Measurements from ENCODE around the gene TFDP1. TPM values are rescaled to one million over a fixed set of nuclear protein-coding genes. Genes with fewer than 3 reads are reported as not detected.

The TFDP1 gene
- total and polyA plus RNA-seq, 5 donors from 2014 or later, result 31.1 to 64.3 (median 39.8) TPM

DNA sequence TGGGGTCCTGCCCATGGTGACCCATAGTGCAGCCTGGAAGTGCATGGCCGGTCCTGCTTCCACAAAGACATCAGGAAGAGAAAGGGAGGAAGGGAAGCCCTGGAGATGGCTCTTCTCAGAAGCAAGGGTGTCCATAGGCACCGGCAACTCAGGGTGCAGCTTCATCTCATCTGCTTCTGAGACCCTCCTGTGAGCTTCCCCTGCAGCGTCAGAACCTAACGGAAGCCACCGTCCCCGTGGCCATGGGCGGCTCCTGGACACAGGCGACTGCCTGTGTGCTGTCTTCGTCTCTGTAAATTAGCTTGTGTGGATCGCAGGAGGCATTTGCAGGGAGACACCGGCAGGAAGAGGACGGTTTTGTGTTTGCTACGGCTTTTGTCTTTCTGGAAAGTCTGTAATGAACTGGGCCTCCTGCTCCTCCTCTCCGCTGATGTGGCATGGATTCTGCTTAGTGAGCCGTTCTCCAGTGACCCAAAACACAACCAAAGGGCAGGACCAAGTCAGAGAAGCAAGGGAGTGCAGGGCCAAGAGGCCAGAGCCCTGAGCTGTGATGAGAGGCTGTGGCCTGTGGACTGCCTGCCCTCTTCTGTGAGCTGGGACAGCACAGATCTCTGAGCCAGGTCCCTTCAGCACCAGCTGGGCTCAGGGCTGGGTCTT, 70.9 kb downstream of the TFDP1 start:
- Histone ChIP-seq H3K27ac (ENCODE audit: insufficient read depth, low read length, poor library complexity, severe bottlenecking) (no peak overlapping the region), H3K36me3 (ENCODE audit: control insufficient read depth, insufficient read depth, low read length) (no peaks in the 10 kb centered on the region), H3K4me3 (ENCODE audit: low read depth, low read length) (no peak overlapping the region), H3K4me1 (ENCODE audit: control insufficient read depth, insufficient read depth, low read length, poor library complexity, severe bottlenecking) (no peaks in the 10 kb centered on the region), H3K9me3 (ENCODE audit: control insufficient read depth in 2 of 2, low read length in 2 of 2) (no peaks in the 10 kb centered on the region), H3K27me3 (ENCODE audit: control insufficient read depth, insufficient read depth, low read length) (no peaks in the 10 kb centered on the region)
- Mint-ChIP-seq H3K4me3 (no peak overlapping the region), H3K27me3 (peaks cover 4% of the 10 kb centered on the region), H3K27ac (no peak overlapping the region), H3K4me1 (no peaks in the 10 kb centered on the region), H3K36me3 (no peaks in the 10 kb centered on the region), H3K9me3 (no peaks in the 10 kb centered on the region)
- no peak for ATAC-seq (ENCODE audit: low read depth in 2 of 2)
- DNase-seq, result no peak

- no peaks in the 10 kb centered on the region for H3K36me3 Mint-ChIP-seq
- H3K9me3 ChIP-seq (ENCODE audit: control insufficient read depth in 2 of 2, low read length in 2 of 2), result peaks cover 2 to 3% of the 10 kb centered on the region in 2 experiments
- no peak for DNase-seq
- peaks cover 4% of the 10 kb centered on the region for H3K27me3 Mint-ChIP-seq
- H3K4me3 ChIP-seq (ENCODE audit: low read depth, low read length), result no peak overlapping the region
- H3K4me1 Mint-ChIP-seq, result no peaks in the 10 kb centered on the region
- no peaks in the 10 kb centered on the region for H3K36me3 ChIP-seq (ENCODE audit: control insufficient read depth, insufficient read depth, low read length)
- no peak overlapping the region for H3K4me3 Mint-ChIP-seq
- no peak overlapping the region for H3K27ac ChIP-seq (ENCODE audit: insufficient read depth, low read length, poor library complexity, severe bottlenecking)
- H3K9me3 Mint-ChIP-seq, result peaks cover 0 to 6% (median 3%) of the 10 kb centered on the region in 7 donors
- no peak overlapping the region for H3K27ac Mint-ChIP-seq
- H3K4me1 ChIP-seq (ENCODE audit: control insufficient read depth, insufficient read depth, low read length, poor library complexity, severe bottlenecking), result no peaks in the 10 kb centered on the region
- no peaks in the 10 kb centered on the region for H3K27me3 ChIP-seq (ENCODE audit: control insufficient read depth, insufficient read depth, low read length)
- ATAC-seq (ENCODE audit: low read depth in 2 of 2), result no peak
Observed at GRCh38 chr13:113656003-113656588, 71.5 kb downstream of the TFDP1 start.

DNA sequence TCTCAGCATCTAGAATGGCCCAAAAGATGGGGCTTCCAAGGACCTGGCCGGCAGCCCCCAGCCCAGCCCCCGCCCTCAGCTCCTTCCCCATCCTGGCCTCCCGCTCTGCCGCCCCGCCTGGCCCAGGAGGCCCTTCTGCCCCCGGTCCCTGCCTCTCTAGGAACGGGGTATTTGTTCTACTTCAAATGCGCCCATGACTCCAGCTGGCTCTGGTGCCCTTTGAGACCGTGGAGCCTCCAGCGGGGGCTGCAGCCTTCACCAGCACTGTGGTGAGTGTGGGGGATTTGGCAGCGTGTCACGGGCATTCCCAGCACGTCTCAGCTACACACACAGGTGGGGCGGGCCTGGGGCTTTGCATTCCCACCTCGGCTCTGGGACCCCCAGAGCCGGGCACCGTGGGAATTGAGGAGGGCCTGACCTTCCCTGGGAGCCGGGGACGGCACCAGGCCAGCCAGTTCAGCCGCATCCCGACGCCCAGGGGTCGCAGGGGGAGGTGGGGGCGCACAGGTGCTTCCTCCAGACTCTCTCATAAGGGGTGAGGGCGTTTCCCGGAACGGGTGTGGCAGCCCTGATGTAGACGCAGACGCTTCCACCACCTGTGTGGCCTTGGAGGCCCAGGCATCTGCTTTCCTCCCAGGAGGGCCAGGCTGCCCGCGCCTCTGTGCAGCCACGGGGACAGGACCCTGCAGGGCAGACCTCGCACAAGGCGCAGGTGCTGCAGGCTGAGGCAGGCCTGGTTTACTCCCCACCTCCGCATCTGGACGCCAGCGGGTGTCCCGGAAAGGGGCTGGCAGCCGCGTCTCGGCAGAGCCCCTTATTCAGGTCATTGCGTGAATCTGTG, 72.5 kb downstream of the TFDP1 start:
- H3K36me3 Mint-ChIP-seq, result no peaks in the 10 kb centered on the region
- DNase-seq (no peak), ATAC-seq (ENCODE audit: low read depth in 2 of 2) (no peak)
- H3K27me3 Mint-ChIP-seq, result peaks cover 8% of the 10 kb centered on the region
- peaks cover 2 to 15% (median 9%) of the 10 kb centered on the region in 7 donors for H3K9me3 Mint-ChIP-seq
- peaks cover 6% of the 10 kb centered on the region in 2 experiments for H3K9me3 ChIP-seq (ENCODE audit: control insufficient read depth in 2 of 2, low read length in 2 of 2)
- no peaks in the 10 kb centered on the region for H3K4me1 Mint-ChIP-seq
- no peaks in the 10 kb centered on the region for H3K4me1 ChIP-seq (ENCODE audit: control insufficient read depth, insufficient read depth, low read length, poor library complexity, severe bottlenecking)
- H3K27ac Mint-ChIP-seq, result no peak overlapping the region
- H3K27ac ChIP-seq (ENCODE audit: insufficient read depth, low read length, poor library complexity, severe bottlenecking), result no peak overlapping the region
- H3K27me3 ChIP-seq (ENCODE audit: control insufficient read depth, insufficient read depth, low read length), result no peaks in the 10 kb centered on the region
- no peak overlapping the region for H3K4me3 ChIP-seq (ENCODE audit: low read depth, low read length)
- no peak overlapping the region for H3K4me3 Mint-ChIP-seq
- no peaks in the 10 kb centered on the region for H3K36me3 ChIP-seq (ENCODE audit: control insufficient read depth, insufficient read depth, low read length)

DNA sequence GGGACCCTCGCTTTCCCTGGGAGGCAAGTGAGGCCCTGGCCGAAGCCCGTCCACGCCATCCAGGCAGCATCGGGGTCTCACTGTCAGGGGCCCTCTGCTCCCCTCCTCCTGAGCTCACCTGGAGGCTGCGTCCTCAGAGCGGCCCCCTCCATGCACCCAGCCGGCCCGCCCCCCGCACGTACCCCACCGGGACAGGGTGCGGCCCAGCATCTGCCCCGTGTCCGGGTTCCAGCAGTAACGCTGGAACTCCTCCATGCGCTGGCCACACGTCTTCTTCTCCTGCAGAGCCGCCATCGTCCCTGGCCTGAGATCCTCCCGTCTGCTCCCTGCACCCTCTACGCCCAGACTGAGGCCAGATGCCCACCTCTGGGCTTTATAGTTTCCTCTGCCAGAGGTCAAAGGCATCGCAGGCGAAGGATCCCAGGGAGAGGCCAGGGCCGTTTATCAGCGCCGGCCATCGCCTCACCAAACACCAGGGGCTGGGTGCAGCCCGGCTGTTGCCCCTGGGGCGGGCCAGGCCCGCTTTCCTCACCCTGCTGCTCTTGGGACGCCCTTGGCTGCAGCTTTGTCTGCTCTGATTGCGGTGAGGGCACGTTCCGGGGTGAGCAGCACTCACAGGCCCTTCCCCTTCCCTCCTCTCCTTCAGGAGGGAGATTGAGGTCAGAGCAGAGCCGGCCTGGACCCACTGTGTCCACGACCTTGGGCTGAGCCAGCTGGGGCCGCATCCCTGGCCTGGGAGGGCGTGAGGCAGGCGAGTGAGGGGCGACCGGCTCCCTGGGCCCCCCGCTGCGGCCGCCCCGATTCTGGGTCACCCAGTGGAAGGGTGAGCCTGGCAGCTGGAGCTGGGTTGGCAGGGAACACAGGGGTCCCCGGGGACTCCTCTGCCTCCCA, 73.5 kb downstream of the TFDP1 start, which contains the start of gene ATP4B:
Gene ATP4B (minus strand): TSS at position 348 of the 891 bp plus-strand sequence. CDS start 54 bp downstream, at position 294.
- Histone ChIP-seq H3K36me3 (ENCODE audit: control insufficient read depth, insufficient read depth, low read length) (no peaks in the 10 kb centered on the region), H3K27ac (ENCODE audit: insufficient read depth, low read length, poor library complexity, severe bottlenecking) (no peak within 1 kb of the TSS), H3K4me3 (ENCODE audit: low read depth, low read length) (no peak within 1 kb of the TSS), H3K4me1 (ENCODE audit: control insufficient read depth, insufficient read depth, low read length, poor library complexity, severe bottlenecking) (no peaks in the 10 kb centered on the region), H3K27me3 (ENCODE audit: control insufficient read depth, insufficient read depth, low read length) (no peaks in the 10 kb centered on the region), H3K9me3 (ENCODE audit: control insufficient read depth in 2 of 2, low read length in 2 of 2) (peaks cover 6 to 7% of the 10 kb centered on the region in 2 experiments)
- DNase-seq, result no peak
- H3K4me3 Mint-ChIP-seq, result no peak within 1 kb of the TSS
- H3K36me3 Mint-ChIP-seq, result no peaks in the 10 kb centered on the region
- H3K9me3 Mint-ChIP-seq, result peaks cover 2 to 15% (median 9%) of the 10 kb centered on the region in 7 donors
- ATAC-seq (ENCODE audit: low read depth in 2 of 2), result no peak
- H3K4me1 Mint-ChIP-seq, result no peaks in the 10 kb centered on the region
- H3K27me3 Mint-ChIP-seq, result peaks cover 10% of the 10 kb centered on the region
- no peak within 1 kb of the TSS for H3K27ac Mint-ChIP-seq

- Histone ChIP-seq H3K27me3 (ENCODE audit: control insufficient read depth, insufficient read depth, low read length) (no peaks in the 10 kb centered on the region), H3K27ac (ENCODE audit: insufficient read depth, low read length, poor library complexity, severe bottlenecking) (no peak overlapping the region), H3K4me3 (ENCODE audit: low read depth, low read length) (no peak overlapping the region), H3K36me3 (ENCODE audit: control insufficient read depth, insufficient read depth, low read length) (no peaks in the 10 kb centered on the region), H3K4me1 (ENCODE audit: control insufficient read depth, insufficient read depth, low read length, poor library complexity, severe bottlenecking) (no peaks in the 10 kb centered on the region), H3K9me3 (ENCODE audit: control insufficient read depth in 2 of 2, low read length in 2 of 2) (peaks cover 6 to 7% of the 10 kb centered on the region in 2 experiments)
- peaks cover 10% of the 10 kb centered on the region for H3K27me3 Mint-ChIP-seq
- H3K4me3 Mint-ChIP-seq, result no peak overlapping the region
- ATAC-seq (ENCODE audit: low read depth in 2 of 2) (no peak), DNase-seq (no peak)
- no peaks in the 10 kb centered on the region for H3K4me1 Mint-ChIP-seq
- peaks cover 2 to 15% (median 9%) of the 10 kb centered on the region in 7 donors for H3K9me3 Mint-ChIP-seq
- H3K27ac Mint-ChIP-seq, result no peak overlapping the region
- no peaks in the 10 kb centered on the region for H3K36me3 Mint-ChIP-seq
Observed at GRCh38 chr13:113658836-113659235, 74.3 kb downstream of the TFDP1 start.

DNA sequence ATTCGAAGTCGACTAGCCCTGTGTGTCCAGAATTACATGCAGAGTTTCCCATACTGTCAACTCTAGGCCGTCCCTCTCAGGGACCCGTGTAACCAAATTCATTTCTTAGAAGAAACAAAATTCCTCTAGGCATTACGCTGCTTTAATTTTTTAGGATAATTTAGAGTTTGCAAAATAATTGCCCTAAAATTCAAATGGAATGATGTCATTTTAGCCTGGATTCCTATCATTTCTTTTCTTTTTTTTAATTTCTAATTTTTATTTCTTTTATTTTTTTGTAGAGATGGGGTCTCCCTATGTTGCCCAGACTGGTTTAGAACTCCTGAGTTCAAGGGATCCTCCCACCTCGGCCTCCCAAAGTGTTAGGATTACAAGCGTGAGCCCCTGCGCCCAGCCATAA, 74.8 kb downstream of the TFDP1 start:
- Histone ChIP-seq H3K9me3 (ENCODE audit: control insufficient read depth in 2 of 2, low read length in 2 of 2) (peaks cover 6 to 7% of the 10 kb centered on the region in 2 experiments), H3K36me3 (ENCODE audit: control insufficient read depth, insufficient read depth, low read length) (no peaks in the 10 kb centered on the region), H3K27ac (ENCODE audit: insufficient read depth, low read length, poor library complexity, severe bottlenecking) (no peak overlapping the region), H3K4me3 (ENCODE audit: low read depth, low read length) (no peak overlapping the region), H3K4me1 (ENCODE audit: control insufficient read depth, insufficient read depth, low read length, poor library complexity, severe bottlenecking) (no peaks in the 10 kb centered on the region), H3K27me3 (ENCODE audit: control insufficient read depth, insufficient read depth, low read length) (no peaks in the 10 kb centered on the region)
- Mint-ChIP-seq H3K36me3 (no peaks in the 10 kb centered on the region), H3K4me1 (no peaks in the 10 kb centered on the region), H3K9me3 (peaks cover 2 to 15% (median 9%) of the 10 kb centered on the region in 7 donors), H3K4me3 (no peak overlapping the region), H3K27ac (no peak overlapping the region), H3K27me3 (peaks cover 10% of the 10 kb centered on the region)
- ATAC-seq (ENCODE audit: low read depth in 2 of 2), result no peak
- DNase-seq, result no peak

GRCh38 chr13:113660066-113660465, 75.5 kb downstream of the TFDP1 start:
- no peak for ATAC-seq (ENCODE audit: low read depth in 2 of 2)

More at GRCh38 chr13:113660066-113660465, 75.5 kb downstream of the TFDP1 start:
- no peak overlapping the region for H3K27ac ChIP-seq (ENCODE audit: insufficient read depth, low read length, poor library complexity, severe bottlenecking)
- H3K27me3 Mint-ChIP-seq, result peaks cover 10% of the 10 kb centered on the region
- no peaks in the 10 kb centered on the region for H3K4me1 ChIP-seq (ENCODE audit: control insufficient read depth, insufficient read depth, low read length, poor library complexity, severe bottlenecking)
- no peaks in the 10 kb centered on the region for H3K4me1 Mint-ChIP-seq
- H3K4me3 ChIP-seq (ENCODE audit: low read depth, low read length), result no peak overlapping the region
- H3K9me3 ChIP-seq (ENCODE audit: control insufficient read depth in 2 of 2, low read length in 2 of 2), result peaks cover 6 to 7% of the 10 kb centered on the region in 2 experiments
- no peaks in the 10 kb centered on the region for H3K36me3 ChIP-seq (ENCODE audit: control insufficient read depth, insufficient read depth, low read length)
- H3K4me3 Mint-ChIP-seq, result no peak overlapping the region
- H3K9me3 Mint-ChIP-seq, result peaks cover 2 to 15% (median 9%) of the 10 kb centered on the region in 7 donors
- H3K27me3 ChIP-seq (ENCODE audit: control insufficient read depth, insufficient read depth, low read length), result no peaks in the 10 kb centered on the region
- no peak overlapping the region for H3K27ac Mint-ChIP-seq
- no peak for DNase-seq
- H3K36me3 Mint-ChIP-seq, result no peaks in the 10 kb centered on the region

Measured in CD4-positive, CD25-positive, alpha-beta regulatory T cell (primary cell).